Gastrocnemius medialis (tissue), 4 donors: ENCODE results near the gene ANGPTL7.

Experiments
- POLR2A ChIP-seq, 2 donors: fragments of 450-650 bp; IDR thresholded peaks; one replicate each; pipeline ENCODE4 v1.6.1; 2017; ENCODE audit warnings: antibody characterized with exemption in 2 of 2, mild to moderate bottlenecking in 2 of 2, moderate library complexity in 2 of 2
- TF ChIP-seq, protein P1 (sequence below), 5 experiments: fragments of 450-650 bp in 3 of 5; fragments of 200-600 bp in 2 of 5; sonication (generic) in 2 of 5; IDR thresholded peaks in 4 of 5; conservative IDR thresholded peaks in 1 of 5; 1 replicate in 4 of 5; 2 replicates in 1 of 5; pipeline ENCODE4 v1.5.1; 2016 to 2019; ENCODE audit warnings: antibody characterized with exemption in 5 of 5, mild to moderate bottlenecking in 3 of 5, moderate library complexity in 3 of 5

DNA sequence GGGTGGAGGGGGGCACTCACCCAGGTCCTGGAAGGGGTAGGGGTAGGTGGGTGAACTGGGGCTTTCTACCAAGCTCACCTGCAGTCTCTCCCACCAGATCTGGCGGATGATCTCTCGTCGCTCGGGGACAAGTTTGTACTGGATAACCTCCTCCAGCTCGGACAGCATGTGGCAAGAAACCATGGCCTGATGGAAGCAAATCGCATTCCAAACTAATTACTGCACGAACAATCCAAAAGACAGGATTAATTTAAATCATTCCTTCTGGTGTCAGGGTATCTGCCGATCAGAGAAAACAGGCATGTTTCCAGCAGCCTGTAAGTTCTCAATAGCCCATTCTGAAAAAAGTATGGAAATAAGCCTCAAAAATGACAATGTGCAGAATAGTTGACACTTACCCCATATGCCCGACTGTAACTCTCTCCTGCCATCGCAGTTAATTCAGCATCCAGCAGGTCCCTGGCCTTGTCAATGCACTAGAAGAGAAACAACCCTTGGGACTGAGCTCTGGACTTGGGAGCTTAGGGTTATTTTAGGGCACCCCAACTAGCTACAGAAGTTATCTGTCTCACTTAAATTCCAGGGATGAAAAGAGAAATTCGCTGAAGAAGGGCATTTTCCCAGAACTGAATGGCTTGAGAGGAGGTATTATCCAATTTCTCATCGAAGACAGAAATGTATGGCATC, 44.4 kb upstream of the ANGPTL7 start:
- TF ChIP-seq, protein P1, sequence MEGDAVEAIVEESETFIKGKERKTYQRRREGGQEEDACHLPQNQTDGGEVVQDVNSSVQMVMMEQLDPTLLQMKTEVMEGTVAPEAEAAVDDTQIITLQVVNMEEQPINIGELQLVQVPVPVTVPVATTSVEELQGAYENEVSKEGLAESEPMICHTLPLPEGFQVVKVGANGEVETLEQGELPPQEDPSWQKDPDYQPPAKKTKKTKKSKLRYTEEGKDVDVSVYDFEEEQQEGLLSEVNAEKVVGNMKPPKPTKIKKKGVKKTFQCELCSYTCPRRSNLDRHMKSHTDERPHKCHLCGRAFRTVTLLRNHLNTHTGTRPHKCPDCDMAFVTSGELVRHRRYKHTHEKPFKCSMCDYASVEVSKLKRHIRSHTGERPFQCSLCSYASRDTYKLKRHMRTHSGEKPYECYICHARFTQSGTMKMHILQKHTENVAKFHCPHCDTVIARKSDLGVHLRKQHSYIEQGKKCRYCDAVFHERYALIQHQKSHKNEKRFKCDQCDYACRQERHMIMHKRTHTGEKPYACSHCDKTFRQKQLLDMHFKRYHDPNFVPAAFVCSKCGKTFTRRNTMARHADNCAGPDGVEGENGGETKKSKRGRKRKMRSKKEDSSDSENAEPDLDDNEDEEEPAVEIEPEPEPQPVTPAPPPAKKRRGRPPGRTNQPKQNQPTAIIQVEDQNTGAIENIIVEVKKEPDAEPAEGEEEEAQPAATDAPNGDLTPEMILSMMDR (IDR thresholded peaks at IDR 0.05 in 4 of 5, conservative IDR thresholded peaks at IDR 0.05 in 1 of 5) = no peak
- no peak for TF ChIP-seq POLR2A (IDR thresholded peaks at IDR 0.05)
